GM23248 (cell line): ENCODE data around the gene LZIC. TPM values are rescaled to one million over a fixed set of nuclear protein-coding genes. Genes with fewer than 3 reads are reported as not detected.
A peak's percentile ranks its signal among the peaks of the same experiment; 100 is the strongest.

Experiments
- DNase-seq: peaks from one replicate; pipeline ENCODE4 v3.0.0-alpha.2; 2015
- H2AFZ ChIP-seq: fragments of 200-600 bp; sonication (generic); 2 replicates; pipeline ENCODE4 v1.6.1; 2016; ENCODE audit warnings: antibody characterized with exemption
- H3F3A ChIP-seq: fragments of 200-600 bp; sonication (generic); 2 replicates; pipeline ENCODE4 v1.6.1; 2016; ENCODE audit warnings: mild to moderate bottlenecking, antibody characterized with exemption, mixed run types; ENCODE audit not compliant: insufficient read depth
- H3K27ac ChIP-seq: fragments of 200-600 bp; sonication (generic); 2 replicates; pipeline ENCODE4 v1.5.1; 2016; ENCODE audit warnings: mild to moderate bottlenecking
- H3K27me3 ChIP-seq: fragments of 200-600 bp; sonication (generic); replicated peaks from 2 replicates; pipeline ENCODE4 v1.6.1; 2016; ENCODE audit warnings: mild to moderate bottlenecking; ENCODE audit not compliant: insufficient read depth
- H3K36me3 ChIP-seq: fragments of 200-600 bp; sonication (generic); 2 replicates; pipeline ENCODE4 v1.6.1; 2016; ENCODE audit warnings: low read depth, mild to moderate bottlenecking
- H3K4me1 ChIP-seq: fragments of 200-600 bp; sonication (generic); 2 replicates; pipeline ENCODE4 v1.6.1; 2016; ENCODE audit warnings: mild to moderate bottlenecking; ENCODE audit not compliant: insufficient read depth
- H3K4me2 ChIP-seq: fragments of 200-600 bp; sonication (generic); one replicate; pipeline ENCODE4 v1.6.1; 2016; ENCODE audit warnings: mild to moderate bottlenecking; ENCODE audit not compliant: unreplicated experiment
- H3K4me3 ChIP-seq: fragments of 200-600 bp; sonication (generic); 2 replicates; pipeline ENCODE4 v1.5.1; 2016; ENCODE audit warnings: mild to moderate bottlenecking
- H3K79me2 ChIP-seq: fragments of 200-600 bp; sonication (generic); 2 replicates; pipeline ENCODE4 v1.6.1; 2016; ENCODE audit warnings: mild to moderate bottlenecking; ENCODE audit not compliant: insufficient read depth
- H3K9ac ChIP-seq: fragments of 200-600 bp; sonication (generic); 2 replicates; pipeline ENCODE4 v1.6.1; 2016; ENCODE audit warnings: mild to moderate bottlenecking
- H3K9me2 ChIP-seq: fragments of 200-600 bp; sonication (generic); 2 replicates; pipeline ENCODE4 v1.6.1; 2016; ENCODE audit warnings: mixed run types, mild to moderate bottlenecking, moderate library complexity; ENCODE audit not compliant: insufficient read depth
- H3K9me3 ChIP-seq: fragments of 200-600 bp; sonication (generic); one replicate; pipeline ENCODE4 v1.6.1; 2017; ENCODE audit warnings: low read depth
- H4K20me1 ChIP-seq: fragments of 200-600 bp; sonication (generic); 2 replicates; pipeline ENCODE4 v1.6.0; 2016; ENCODE audit not compliant: insufficient read depth
- EZH2 ChIP-seq: fragments of 200-600 bp; sonication (generic); IDR thresholded peaks from 2 replicates; pipeline ENCODE4 v1.6.1; 2018; ENCODE audit warnings: antibody characterized with exemption, mild to moderate bottlenecking; ENCODE audit not compliant: insufficient read depth, poor library complexity, severe bottlenecking
- EZH2phosphoT487 ChIP-seq: fragments of 200-600 bp; sonication (generic); IDR thresholded peaks from 2 replicates; pipeline ENCODE4 v1.6.1; 2018; ENCODE audit warnings: antibody characterized with exemption, moderate library complexity, mild to moderate bottlenecking, low read depth; ENCODE audit not compliant: insufficient read depth
- WGBS, 2 experiments: methylation state at CpG; one replicate each; pipeline ENCODE4 v1.1.6; 2015 to 2017; ENCODE audit warnings: low lambda C conversion rate in 2 of 2, low coverage in 1 of 2; ENCODE audit errors: missing lambda C conversion rate in 2 of 2; 5-methylcytosine and 5-hydroxymethylcytosine counted together
- in situ Hi-C: fragments of 300-500 bp; cut with MboI; formaldehyde crosslinking; loops from 2 replicates; pipeline ENCODE4 v1.15.0; 2020
- polyA plus RNA-seq: library from polyadenylated mRNA; unstranded; fragments of >200 nt; fragmentation: Nextera tagmentation; extraction: Ambion mirVana; gene quantifications from 2 replicates; pipeline ENCODE4 v1.2.1, GENCODE V29; 2016
- total RNA-seq: library from RNA; depleted of rRNA; stranded (reverse); fragments of >200 nt; shearing (Covaris generic); gene quantifications from 2 replicates; pipeline ENCODE4 v1.2.3, GENCODE V29; 2014

Gene LZIC
- total and polyA plus RNA-seq, 2 experiments from 2014 or later, result 24.0 to 26.0 TPM

DNA sequence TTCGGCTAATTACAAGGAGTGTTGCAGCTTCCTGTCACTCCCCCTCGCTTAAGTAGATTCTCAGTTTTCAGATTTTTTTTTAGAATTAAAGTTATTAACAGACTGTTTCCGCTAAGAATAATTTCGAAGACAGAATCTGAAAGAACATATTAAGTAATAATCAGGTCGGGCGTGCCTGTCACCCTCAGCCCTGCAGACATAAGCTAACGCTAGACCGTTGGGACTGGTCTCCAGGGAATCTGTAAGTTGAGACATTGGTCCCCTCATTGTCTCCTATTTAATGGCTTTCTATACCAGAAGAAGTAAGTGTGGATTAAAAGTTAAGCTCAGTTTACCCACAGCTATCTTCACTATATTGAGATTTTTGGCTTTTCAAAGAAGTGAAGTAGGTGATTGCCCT is 14.5 kb upstream of the LZIC start:
- H3K9ac ChIP-seq, result no peak overlapping the region
- H3K9me2 ChIP-seq, result no peaks in the 10 kb centered on the region
- in situ Hi-C loops, result no loop called here
- no peaks in the 10 kb centered on the region for H3K9me3 ChIP-seq
- H3K27me3 ChIP-seq, result no peaks in the 10 kb centered on the region
- no peak overlapping the region for H2AFZ ChIP-seq
- no peak overlapping the region for H3K4me2 ChIP-seq
- no peak for TF ChIP-seq EZH2phosphoT487
- no peak for TF ChIP-seq EZH2
- no peaks in the 10 kb centered on the region for H3K36me3 ChIP-seq
- DNase-seq, result no peak
- no peaks in the 10 kb centered on the region for H3K4me1 ChIP-seq
- no peak overlapping the region for H3K27ac ChIP-seq
- 96% methylated on average over 8 of the region's 8 CpGs for WGBS, 2 experiments
- H3F3A ChIP-seq, result no peaks in the 10 kb centered on the region
- H3K79me2 ChIP-seq, result peaks cover 27% of the 10 kb centered on the region; the same call in 1 of the 2 replicates
- H4K20me1 ChIP-seq, result 0 out of 2 replicates have a peak, but pooled peaks cover 3% of the 10 kb centered on the region
- no peak overlapping the region for H3K4me3 ChIP-seq

DNA sequence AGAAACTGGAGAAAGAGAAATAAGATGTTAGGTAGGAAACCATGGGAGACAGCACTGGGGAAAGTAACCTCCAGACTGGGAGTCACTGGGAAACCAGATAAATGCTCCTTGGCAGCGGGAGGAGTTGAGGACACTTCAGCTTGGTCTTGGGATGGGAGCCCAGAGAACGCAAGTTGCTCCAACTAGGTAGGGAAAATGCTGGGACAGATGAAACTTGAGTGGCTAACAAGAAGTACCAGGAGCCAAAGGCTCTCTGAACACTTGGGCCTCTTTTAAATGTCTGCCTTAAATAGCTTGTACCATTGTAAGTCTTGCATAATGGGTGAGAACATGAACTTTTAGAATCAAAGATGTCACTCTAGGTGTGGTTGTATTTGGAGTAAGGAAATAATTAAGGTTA is 3.1 kb upstream of the LZIC start:
- no peak overlapping the region for H3K27ac ChIP-seq
- no peak for DNase-seq
- no peaks in the 10 kb centered on the region for H3F3A ChIP-seq
- H3K4me2 ChIP-seq, result no peak overlapping the region
- H4K20me1 ChIP-seq, result no peaks in the 10 kb centered on the region
- TF ChIP-seq EZH2phosphoT487, result no peak
- TF ChIP-seq EZH2, result no peak
- no peak overlapping the region for H2AFZ ChIP-seq
- H3K9ac ChIP-seq, result no peak overlapping the region
- H3K36me3 ChIP-seq, result no peaks in the 10 kb centered on the region; the same call in 1 of the 2 replicates
- in situ Hi-C loops, result loop anchor here (10.0 kb wide), 1 partner anchor 72 kb away; no protein-coding TSS in a partner anchor
- no peaks in the 10 kb centered on the region for H3K9me3 ChIP-seq
- no peaks in the 10 kb centered on the region for H3K9me2 ChIP-seq
- H3K4me3 ChIP-seq, result no peak overlapping the region
- peaks cover 12% of the 10 kb centered on the region for H3K4me1 ChIP-seq
- H3K27me3 ChIP-seq, result no peaks in the 10 kb centered on the region
- H3K79me2 ChIP-seq, result peaks cover 52% of the 10 kb centered on the region
- 98 to 100% methylated on average over 2 of the region's 2 CpGs for WGBS, 2 experiments

- Histone ChIP-seq H3K4me2 (peak overlapping the region; percentile 91), H3K4me1 (peaks cover 6% of the 10 kb centered on the region; the same call in 1 of the 2 replicates), H3K79me2 (peaks cover 42% of the 10 kb centered on the region), H4K20me1 (no peaks in the 10 kb centered on the region), H3K9me2 (no peaks in the 10 kb centered on the region), H3F3A (no peaks in the 10 kb centered on the region), H3K9me3 (no peaks in the 10 kb centered on the region), H3K27ac (peak overlapping the region; percentile 73), H3K4me3 (peak overlapping the region; percentile 97), H3K36me3 (no peaks in the 10 kb centered on the region), H2AFZ (peak overlapping the region; percentile 100), H3K27me3 (no peaks in the 10 kb centered on the region), H3K9ac (peak overlapping the region; percentile 96)
- TF ChIP-seq EZH2 (no peak), EZH2phosphoT487 (no peak)
- DNase-seq, result peak; percentile 84
- in situ Hi-C loops, result loop anchor here (10.0 kb wide), 1 partner anchor 68 kb away; no protein-coding TSS in a partner anchor
- WGBS, 2 experiments, result 1% methylated on average over 14 of the region's 14 CpGs
These were observed 722 bp downstream of the LZIC start for GRCh38 chr1:9942399-9942938.

GRCh38 chr1:9929431-9930385 is 13.5 kb downstream of the LZIC start:
- 86 to 87% methylated on average over 15 of the region's 15 CpGs for WGBS, 2 experiments
- Histone ChIP-seq H3K4me3 (no peak overlapping the region), H3K9me2 (no peaks in the 10 kb centered on the region)

More at GRCh38 chr1:9929431-9930385, 13.5 kb downstream of the LZIC start:
- Histone ChIP-seq H3K27me3 (no peaks in the 10 kb centered on the region), H3K9me3 (no peaks in the 10 kb centered on the region), H3K4me2 (no peak overlapping the region), H3K9ac (no peak overlapping the region), H3F3A (no peaks in the 10 kb centered on the region), H3K79me2 (no peaks in the 10 kb centered on the region), H3K36me3 (peaks cover 20% of the 10 kb centered on the region; the same call in 1 of the 2 replicates), H3K27ac (no peak overlapping the region), H2AFZ (no peak overlapping the region), H4K20me1 (no peaks in the 10 kb centered on the region), H3K4me1 (no peaks in the 10 kb centered on the region)
- DNase-seq, result no peak
- in situ Hi-C loops, result no loop called here
- no peak for TF ChIP-seq EZH2phosphoT487
- TF ChIP-seq EZH2, result no peak
